Peyer's patch (tissue), 4 donors: Measurements from ENCODE around the gene DCLK2. TPM values are rescaled to one million over a fixed set of nuclear protein-coding genes. Genes with fewer than 3 reads are reported as not detected.

Experiments
- DNase-seq, 3 donors: peaks; one replicate each; pipeline ENCODE4 v3.0.0-alpha.2; 2017 to 2019
- H3K27ac ChIP-seq, 4 donors: fragments of 200-600 bp; sonication (generic); one replicate each; pipeline ENCODE4 v1.5.1; 2016 to 2019
- H3K27me3 ChIP-seq, 2 donors: fragments of 200-600 bp; sonication (generic); one replicate each; pipeline ENCODE4 v1.5.1; 2019
- H3K36me3 ChIP-seq, 3 donors: fragments of 200-600 bp; sonication (generic); one replicate each; pipeline ENCODE4 v1.5.1; 2016 to 2019
- H3K4me1 ChIP-seq, 4 donors: fragments of 200-600 bp; sonication (generic); one replicate each; pipeline ENCODE4 v1.5.1; 2016 to 2019
- H3K4me3 ChIP-seq, 4 donors: fragments of 200-600 bp; sonication (generic); 1 replicate in 3 of 4; 2 replicates in 1 of 4; pipeline ENCODE4 v1.5.1; 2016 to 2019; ENCODE audit warnings: mild to moderate bottlenecking in 1 of 4
- H3K9me3 ChIP-seq, 4 donors: fragments of 200-600 bp; sonication (generic); one replicate each; pipeline ENCODE4 v1.5.1; 2016 to 2019; ENCODE audit warnings: mild to moderate bottlenecking in 1 of 4
- POLR2A ChIP-seq, 2 donors: fragments of 450-650 bp; IDR thresholded peaks; one replicate each; pipeline ENCODE4 v1.5.1; 2017; ENCODE audit warnings: antibody characterized with exemption in 2 of 2, mild to moderate bottlenecking in 2 of 2, moderate library complexity in 2 of 2
- total RNA-seq, 4 donors: library from RNA; depleted of rRNA; stranded (reverse); fragments of >200 nt; gene quantifications; one replicate each; pipeline ENCODE4 v1.1.0, GENCODE V29; 2016
- TF ChIP-seq, protein P1 (sequence below), 6 experiments: fragments of 450-650 bp in 4 of 6; fragments of 200-600 bp in 2 of 6; sonication (generic) in 1 of 6; IDR thresholded peaks; one replicate each; pipeline ENCODE4 v1.5.1; 2017 to 2019; ENCODE audit warnings: antibody characterized with exemption in 6 of 6, mild to moderate bottlenecking in 3 of 6, moderate library complexity in 1 of 6

Gene DCLK2
- total RNA-seq, 4 donors from 2014 or later: 2.1 to 12.4 (median 3.1) TPM

GRCh38 chr4:150280081-150280895 lies 202.0 kb downstream of the DCLK2 start:
- TF ChIP-seq, protein P1, sequence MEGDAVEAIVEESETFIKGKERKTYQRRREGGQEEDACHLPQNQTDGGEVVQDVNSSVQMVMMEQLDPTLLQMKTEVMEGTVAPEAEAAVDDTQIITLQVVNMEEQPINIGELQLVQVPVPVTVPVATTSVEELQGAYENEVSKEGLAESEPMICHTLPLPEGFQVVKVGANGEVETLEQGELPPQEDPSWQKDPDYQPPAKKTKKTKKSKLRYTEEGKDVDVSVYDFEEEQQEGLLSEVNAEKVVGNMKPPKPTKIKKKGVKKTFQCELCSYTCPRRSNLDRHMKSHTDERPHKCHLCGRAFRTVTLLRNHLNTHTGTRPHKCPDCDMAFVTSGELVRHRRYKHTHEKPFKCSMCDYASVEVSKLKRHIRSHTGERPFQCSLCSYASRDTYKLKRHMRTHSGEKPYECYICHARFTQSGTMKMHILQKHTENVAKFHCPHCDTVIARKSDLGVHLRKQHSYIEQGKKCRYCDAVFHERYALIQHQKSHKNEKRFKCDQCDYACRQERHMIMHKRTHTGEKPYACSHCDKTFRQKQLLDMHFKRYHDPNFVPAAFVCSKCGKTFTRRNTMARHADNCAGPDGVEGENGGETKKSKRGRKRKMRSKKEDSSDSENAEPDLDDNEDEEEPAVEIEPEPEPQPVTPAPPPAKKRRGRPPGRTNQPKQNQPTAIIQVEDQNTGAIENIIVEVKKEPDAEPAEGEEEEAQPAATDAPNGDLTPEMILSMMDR (IDR thresholded peaks at IDR 0.05): no peak
- TF ChIP-seq POLR2A (IDR thresholded peaks at IDR 0.05): no peak
- Histone ChIP-seq H3K4me3 (no peak overlapping the region), H3K27me3 (no peaks in the 10 kb centered on the region), H3K4me1 (peaks cover 0 to 4% (median 0%) of the 10 kb centered on the region in 4 donors), H3K9me3 (no peaks in the 10 kb centered on the region), H3K27ac (peak overlapping the region in 1 of 4 donors; percentile 44), H3K36me3 (peaks cover 0 to 24% (median 0%) of the 10 kb centered on the region in 3 donors)
- no peak for DNase-seq

GRCh38 chr4:150280975-150281374 lies 202.7 kb downstream of the DCLK2 start:
- H3K4me1 ChIP-seq: peaks cover 0 to 4% (median 0%) of the 10 kb centered on the region in 4 donors
- DNase-seq: no peak
- TF ChIP-seq, protein P1 (IDR thresholded peaks at IDR 0.05): no peak
- no peak for TF ChIP-seq POLR2A (IDR thresholded peaks at IDR 0.05)
- no peaks in the 10 kb centered on the region for H3K27me3 ChIP-seq
- peaks cover 0 to 24% (median 0%) of the 10 kb centered on the region in 3 donors for H3K36me3 ChIP-seq
- H3K9me3 ChIP-seq: no peaks in the 10 kb centered on the region
- H3K4me3 ChIP-seq: no peak overlapping the region
- peak overlapping the region in 1 of 4 donors; percentile 44 for H3K27ac ChIP-seq

DNA sequence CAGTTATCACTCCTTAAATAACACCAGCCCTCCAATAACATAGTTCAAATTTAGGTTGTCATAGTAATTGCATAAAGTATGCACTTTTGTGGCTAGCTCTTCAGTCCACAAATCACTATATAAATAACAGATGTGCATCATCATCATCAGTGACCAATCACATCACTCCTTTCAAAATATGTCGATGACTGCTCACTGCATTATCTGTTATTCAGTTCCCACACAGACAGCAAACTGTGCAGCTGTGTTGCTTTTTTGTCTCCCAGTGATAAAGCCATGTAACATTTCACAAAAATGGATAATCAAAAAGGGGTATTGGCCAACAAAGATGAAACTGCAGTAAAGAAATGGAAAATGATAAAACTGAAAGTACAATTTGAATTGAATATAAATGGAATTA lies 205.4 kb downstream of the DCLK2 start:
- H3K9me3 ChIP-seq: no peaks in the 10 kb centered on the region
- H3K27ac ChIP-seq: no peak overlapping the region
- no peaks in the 10 kb centered on the region for H3K27me3 ChIP-seq
- no peak for TF ChIP-seq POLR2A (IDR thresholded peaks at IDR 0.05)
- TF ChIP-seq, protein P1 (IDR thresholded peaks at IDR 0.05): no peak
- no peak overlapping the region for H3K4me3 ChIP-seq
- DNase-seq: no peak
- peaks cover 0 to 13% (median 0%) of the 10 kb centered on the region in 3 donors for H3K36me3 ChIP-seq
- H3K4me1 ChIP-seq: peaks cover 0 to 4% (median 0%) of the 10 kb centered on the region in 4 donors

- H3K9me3 ChIP-seq: no peaks in the 10 kb centered on the region
Observed at GRCh38 chr4:150286656-150287055, 208.4 kb downstream of the DCLK2 start.

DNA sequence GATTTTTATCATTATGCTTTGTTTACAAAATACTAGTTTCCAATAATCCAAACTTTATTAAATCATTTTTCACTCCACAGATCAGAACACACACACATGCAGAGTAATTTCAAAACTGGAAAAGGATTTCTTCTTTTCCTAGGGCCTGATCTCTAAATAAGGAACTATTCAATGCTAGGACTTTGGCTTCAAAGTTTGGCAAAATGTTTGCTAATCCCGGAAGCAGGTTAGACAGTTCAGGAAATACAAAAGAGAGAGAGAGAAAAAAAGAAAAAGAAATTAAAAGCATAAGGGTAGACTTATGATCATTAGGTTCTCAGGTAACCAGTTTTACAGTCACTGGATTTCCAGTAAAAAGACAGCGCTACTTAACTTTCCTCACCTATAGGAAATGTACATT lies 211.0 kb downstream of the DCLK2 start:
- H3K4me3 ChIP-seq: no peak overlapping the region
- no peak for DNase-seq
- no peaks in the 10 kb centered on the region for H3K27me3 ChIP-seq
- TF ChIP-seq POLR2A (IDR thresholded peaks at IDR 0.05): no peak
- TF ChIP-seq, protein P1 (IDR thresholded peaks at IDR 0.05): no peak
- H3K4me1 ChIP-seq: no peaks in the 10 kb centered on the region
- H3K9me3 ChIP-seq: no peaks in the 10 kb centered on the region
- H3K27ac ChIP-seq: no peak overlapping the region
- H3K36me3 ChIP-seq: no peaks in the 10 kb centered on the region

More at GRCh38 chr4:150286656-150287055, 208.4 kb downstream of the DCLK2 start:
- H3K4me1 ChIP-seq: no peaks in the 10 kb centered on the region
- no peak overlapping the region for H3K27ac ChIP-seq
- DNase-seq: no peak
- H3K27me3 ChIP-seq: no peaks in the 10 kb centered on the region
- no peak overlapping the region for H3K4me3 ChIP-seq
- TF ChIP-seq, protein P1 (IDR thresholded peaks at IDR 0.05): no peak
- no peak for TF ChIP-seq POLR2A (IDR thresholded peaks at IDR 0.05)
- H3K36me3 ChIP-seq: peaks cover 0 to 9% (median 0%) of the 10 kb centered on the region in 3 donors
